SU-DHL-6 (cell line): ENCODE data around the gene KRT75.

ENCODE experiments used
- EZH2phosphoT487 ChIP-seq: fragments of 200-600 bp; sonication (generic), shearing (Covaris generic); conservative IDR thresholded peaks from 2 replicates; pipeline ENCODE4 v1.6.1; 2018; ENCODE audit warnings: mild to moderate bottlenecking, antibody characterized with exemption, low read length, moderate library complexity, mixed read lengths
- TF ChIP-seq, protein P1 (sequence below): fragments of 200-600 bp; sonication (generic); IDR thresholded peaks from one replicate; pipeline ENCODE4 v1.5.1; 2017; ENCODE audit warnings: antibody characterized with exemption, mild to moderate bottlenecking, low read length, moderate library complexity; ENCODE audit not compliant: insufficient read depth, poor library complexity, severe bottlenecking

DNA sequence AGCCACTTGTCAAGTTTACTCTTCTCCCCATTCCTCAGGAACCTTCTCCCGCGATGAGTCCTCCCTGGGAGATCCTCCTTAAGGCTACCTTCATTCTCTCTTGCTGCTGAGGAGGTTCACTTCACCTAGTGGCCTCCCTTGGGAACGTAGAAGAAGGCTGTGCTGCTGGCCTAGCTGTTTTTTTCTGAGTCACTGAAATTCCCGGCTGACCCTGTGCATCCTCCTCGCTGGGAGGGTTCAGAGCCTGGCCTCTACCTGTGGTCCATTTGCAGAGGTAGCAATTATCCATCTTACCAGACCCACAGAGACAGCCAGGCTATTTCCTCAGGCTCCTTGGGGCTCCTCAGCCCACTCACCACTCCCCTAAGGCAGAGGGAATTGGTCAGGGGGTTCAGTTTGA lies 32.6 kb downstream of the KRT75 start:
- TF ChIP-seq, protein P1, sequence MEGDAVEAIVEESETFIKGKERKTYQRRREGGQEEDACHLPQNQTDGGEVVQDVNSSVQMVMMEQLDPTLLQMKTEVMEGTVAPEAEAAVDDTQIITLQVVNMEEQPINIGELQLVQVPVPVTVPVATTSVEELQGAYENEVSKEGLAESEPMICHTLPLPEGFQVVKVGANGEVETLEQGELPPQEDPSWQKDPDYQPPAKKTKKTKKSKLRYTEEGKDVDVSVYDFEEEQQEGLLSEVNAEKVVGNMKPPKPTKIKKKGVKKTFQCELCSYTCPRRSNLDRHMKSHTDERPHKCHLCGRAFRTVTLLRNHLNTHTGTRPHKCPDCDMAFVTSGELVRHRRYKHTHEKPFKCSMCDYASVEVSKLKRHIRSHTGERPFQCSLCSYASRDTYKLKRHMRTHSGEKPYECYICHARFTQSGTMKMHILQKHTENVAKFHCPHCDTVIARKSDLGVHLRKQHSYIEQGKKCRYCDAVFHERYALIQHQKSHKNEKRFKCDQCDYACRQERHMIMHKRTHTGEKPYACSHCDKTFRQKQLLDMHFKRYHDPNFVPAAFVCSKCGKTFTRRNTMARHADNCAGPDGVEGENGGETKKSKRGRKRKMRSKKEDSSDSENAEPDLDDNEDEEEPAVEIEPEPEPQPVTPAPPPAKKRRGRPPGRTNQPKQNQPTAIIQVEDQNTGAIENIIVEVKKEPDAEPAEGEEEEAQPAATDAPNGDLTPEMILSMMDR = no peak
- TF ChIP-seq EZH2phosphoT487 = no peak
